ENCODE data around the gene PCDHA9. TPM values are rescaled to one million over a fixed set of nuclear protein-coding genes. Genes with fewer than 3 reads are reported as not detected.
"Not testable (repeated sequence)": the region's sequence is repeated elsewhere in the genome, so short reads cannot be mapped to it uniquely, and the experiment has no call there.

PCDHA9 gene, protein sequence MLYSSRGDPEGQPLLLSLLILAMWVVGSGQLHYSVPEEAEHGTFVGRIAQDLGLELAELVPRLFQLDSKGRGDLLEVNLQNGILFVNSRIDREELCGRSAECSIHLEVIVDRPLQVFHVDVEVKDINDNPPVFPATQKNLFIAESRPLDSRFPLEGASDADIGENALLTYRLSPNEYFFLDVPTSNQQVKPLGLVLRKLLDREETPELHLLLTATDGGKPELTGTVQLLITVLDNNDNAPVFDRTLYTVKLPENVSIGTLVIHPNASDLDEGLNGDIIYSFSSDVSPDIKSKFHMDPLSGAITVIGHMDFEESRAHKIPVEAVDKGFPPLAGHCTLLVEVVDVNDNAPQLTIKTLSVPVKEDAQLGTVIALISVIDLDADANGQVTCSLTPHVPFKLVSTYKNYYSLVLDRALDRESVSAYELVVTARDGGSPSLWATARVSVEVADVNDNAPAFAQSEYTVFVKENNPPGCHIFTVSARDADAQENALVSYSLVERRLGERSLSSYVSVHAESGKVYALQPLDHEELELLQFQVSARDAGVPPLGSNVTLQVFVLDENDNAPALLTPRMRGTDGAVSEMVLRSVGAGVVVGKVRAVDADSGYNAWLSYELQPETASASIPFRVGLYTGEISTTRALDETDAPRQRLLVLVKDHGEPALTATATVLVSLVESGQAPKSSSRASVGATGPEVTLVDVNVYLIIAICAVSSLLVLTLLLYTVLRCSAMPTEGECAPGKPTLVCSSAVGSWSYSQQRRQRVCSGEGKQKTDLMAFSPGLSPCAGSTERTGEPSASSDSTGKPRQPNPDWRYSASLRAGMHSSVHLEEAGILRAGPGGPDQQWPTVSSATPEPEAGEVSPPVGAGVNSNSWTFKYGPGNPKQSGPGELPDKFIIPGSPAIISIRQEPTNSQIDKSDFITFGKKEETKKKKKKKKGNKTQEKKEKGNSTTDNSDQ
- total RNA-seq (2014; rRNA removed), result 0.22 and 0.35 TPM in 2 replicates
- percentile 35 among the genes with signal in this experiment for Bru-seq, nascent RNA
- BruChase-seq, experiment 1, labeled RNA remaining after a 6-hour chase, result percentile 41 among the genes with signal in this experiment
- BruChase-seq, experiment 2, labeled RNA remaining after a 2-hour chase, result percentile 45 among the genes with signal in this experiment
- long read RNA-seq, full-length matches to known transcripts, result 1 of 1 reads
- long read RNA-seq, partial matches to known transcripts, result 0 of 1 reads
- long read RNA-seq, other reads (novel, unspliced or antisense), result 0 of 1 reads

DNA sequence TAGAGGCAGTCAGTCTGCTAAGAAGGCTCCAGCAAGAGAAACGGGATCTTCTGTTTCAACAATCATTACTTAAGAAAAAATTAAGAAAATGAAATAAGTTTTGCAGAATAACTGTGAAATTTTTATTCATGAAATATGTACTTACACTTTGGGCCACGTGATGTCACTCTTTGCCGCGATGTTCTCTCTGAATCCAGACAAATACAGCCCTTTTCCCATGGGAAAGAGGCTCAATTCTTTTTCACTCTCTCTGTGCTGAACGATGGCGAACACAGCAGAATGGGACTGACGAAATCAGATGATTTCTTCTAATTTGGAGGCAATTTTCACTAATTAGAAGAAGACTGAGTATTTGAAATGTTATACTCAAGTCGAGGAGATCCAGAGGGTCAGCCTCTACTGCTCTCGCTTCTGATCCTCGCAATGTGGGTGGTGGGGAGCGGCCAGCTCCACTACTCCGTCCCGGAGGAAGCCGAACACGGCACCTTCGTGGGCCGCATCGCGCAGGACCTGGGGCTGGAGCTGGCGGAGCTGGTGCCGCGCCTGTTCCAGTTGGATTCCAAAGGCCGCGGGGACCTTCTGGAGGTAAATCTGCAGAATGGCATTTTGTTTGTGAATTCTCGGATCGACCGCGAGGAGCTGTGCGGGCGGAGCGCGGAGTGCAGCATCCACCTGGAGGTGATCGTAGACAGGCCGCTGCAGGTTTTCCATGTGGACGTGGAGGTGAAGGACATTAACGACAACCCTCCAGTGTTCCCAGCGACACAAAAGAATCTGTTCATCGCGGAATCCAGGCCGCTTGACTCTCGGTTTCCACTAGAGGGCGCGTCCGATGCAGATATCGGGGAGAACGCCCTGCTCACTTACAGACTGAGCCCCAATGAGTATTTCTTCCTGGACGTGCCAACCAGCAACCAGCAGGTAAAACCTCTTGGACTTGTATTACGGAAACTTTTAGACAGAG is at the start of gene PCDHA9:
Gene PCDHA9 (plus strand): TSS at position 244 of the 964 bp plus-strand sequence. CDS start 114 bp downstream, at position 358.
- H3K4me3 ChIP-seq (ENCODE audit: low read length); H4K20me1 ChIP-seq (ENCODE audit: low read length); H3F3A ChIP-seq (ENCODE audit: low read length, unreplicated experiment); H3K27me3 ChIP-seq (ENCODE audit: low read length); H3K36me3 ChIP-seq (ENCODE audit: low read depth, low read length); POLR2A ChIA-PET (ENCODE audit: unreplicated experiment); ATAC-seq; H3K79me2 ChIP-seq (ENCODE audit: low read length); H2AFZ ChIP-seq (ENCODE audit: low read length); H3K27ac ChIP-seq (ENCODE audit: low read length); H3K9me3 ChIP-seq (ENCODE audit: low read length); H3K4me1 ChIP-seq (ENCODE audit: insufficient read depth, low read length); H3K4me2 ChIP-seq (ENCODE audit: low read length); CTCF ChIA-PET; H3K9me2 ChIP-seq (replicated peaks; ENCODE audit: low read length); H3K9ac ChIP-seq (ENCODE audit: low read length); BruUV-seq (replicated peaks); DNase-seq: not testable (repeated sequence)
- intact Hi-C loops (cut with micrococcal nuclease), result loop anchor here (10.0 kb wide), 1 partner anchor 716 kb away; no protein-coding TSS in a partner anchor

DNA sequence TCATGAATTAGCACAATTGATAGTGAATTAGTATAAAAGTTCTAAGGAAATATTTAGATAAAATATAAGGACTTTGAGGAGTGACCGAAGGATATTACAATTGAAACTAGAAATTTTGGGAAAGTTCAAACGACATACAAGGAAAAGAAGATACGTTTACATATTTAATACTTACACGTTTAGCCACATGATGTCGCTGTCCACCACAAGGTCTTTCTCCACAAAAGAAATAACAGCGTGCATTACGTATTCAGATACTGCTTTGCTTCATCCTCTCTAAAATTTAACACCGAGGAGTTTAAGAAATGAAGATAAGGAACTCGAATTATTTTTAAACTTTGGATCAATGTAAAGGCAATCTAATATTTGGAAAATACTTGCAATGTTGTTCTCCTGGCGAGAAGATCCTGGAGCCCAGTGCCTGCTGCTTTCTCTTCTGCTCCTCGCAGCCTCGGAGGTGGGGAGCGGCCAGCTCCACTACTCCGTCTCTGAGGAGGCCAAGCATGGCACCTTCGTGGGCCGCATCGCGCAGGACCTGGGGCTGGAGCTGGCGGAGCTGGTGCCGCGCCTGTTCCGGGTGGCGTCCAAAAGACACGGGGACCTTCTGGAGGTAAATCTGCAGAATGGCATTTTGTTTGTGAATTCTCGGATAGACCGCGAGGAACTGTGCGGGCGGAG is 47.2 kb upstream of the PCDHA9 start, which contains the start of gene PCDHA3:
Gene PCDHA3 (plus strand): TSS at position 242 of the 678 bp plus-strand sequence.
- no peaks in the 10 kb centered on the region for H3K9me2 ChIP-seq (replicated peaks; ENCODE audit: low read length)
- H4K20me1 ChIP-seq (ENCODE audit: low read length), result no peaks in the 10 kb centered on the region
- no peak within 1 kb of the TSS for H3K4me2 ChIP-seq (ENCODE audit: low read length)
- TF ChIP-seq EZH2phosphoT487 (IDR thresholded peaks at IDR 0.05; ENCODE audit: borderline replicate concordance, low read length) (no peak), EZH2 (IDR thresholded peaks at IDR 0.05; ENCODE audit: low read length, unreplicated experiment) (no peak)
- TF ChIP-seq, protein P1, sequence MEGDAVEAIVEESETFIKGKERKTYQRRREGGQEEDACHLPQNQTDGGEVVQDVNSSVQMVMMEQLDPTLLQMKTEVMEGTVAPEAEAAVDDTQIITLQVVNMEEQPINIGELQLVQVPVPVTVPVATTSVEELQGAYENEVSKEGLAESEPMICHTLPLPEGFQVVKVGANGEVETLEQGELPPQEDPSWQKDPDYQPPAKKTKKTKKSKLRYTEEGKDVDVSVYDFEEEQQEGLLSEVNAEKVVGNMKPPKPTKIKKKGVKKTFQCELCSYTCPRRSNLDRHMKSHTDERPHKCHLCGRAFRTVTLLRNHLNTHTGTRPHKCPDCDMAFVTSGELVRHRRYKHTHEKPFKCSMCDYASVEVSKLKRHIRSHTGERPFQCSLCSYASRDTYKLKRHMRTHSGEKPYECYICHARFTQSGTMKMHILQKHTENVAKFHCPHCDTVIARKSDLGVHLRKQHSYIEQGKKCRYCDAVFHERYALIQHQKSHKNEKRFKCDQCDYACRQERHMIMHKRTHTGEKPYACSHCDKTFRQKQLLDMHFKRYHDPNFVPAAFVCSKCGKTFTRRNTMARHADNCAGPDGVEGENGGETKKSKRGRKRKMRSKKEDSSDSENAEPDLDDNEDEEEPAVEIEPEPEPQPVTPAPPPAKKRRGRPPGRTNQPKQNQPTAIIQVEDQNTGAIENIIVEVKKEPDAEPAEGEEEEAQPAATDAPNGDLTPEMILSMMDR (conservative IDR thresholded peaks at IDR 0.05; ENCODE audit: low read depth, low read length), result no peak
- no peaks in the 10 kb centered on the region for H3K9me3 ChIP-seq (ENCODE audit: low read length)
- H2AFZ ChIP-seq (ENCODE audit: low read length), result no peak within 1 kb of the TSS
- H3K27ac ChIP-seq (ENCODE audit: low read length), result no peak within 1 kb of the TSS
- intact Hi-C loops (cut with micrococcal nuclease), result no loop called here
- ATAC-seq (no peak), DNase-seq (no peak)
- no peak within 1 kb of the TSS for H3K4me3 ChIP-seq (ENCODE audit: low read length)
- H3K9ac ChIP-seq (ENCODE audit: low read length), result no peak within 1 kb of the TSS
- H3F3A ChIP-seq (ENCODE audit: low read length, unreplicated experiment), result no peaks in the 10 kb centered on the region
- no peaks in the 10 kb centered on the region for H3K79me2 ChIP-seq (ENCODE audit: low read length)
- H3K36me3 ChIP-seq (ENCODE audit: low read depth, low read length), result no peaks in the 10 kb centered on the region
- CTCF ChIA-PET, result interaction anchor here (0.5 kb wide), 1 partner anchor 40 kb away, joined by 4 read pairs; the partner anchor contains the start of gene PCDHA8
- H3K4me1 ChIP-seq (ENCODE audit: insufficient read depth, low read length), result no peaks in the 10 kb centered on the region
- H3K27me3 ChIP-seq (ENCODE audit: low read length), result no peaks in the 10 kb centered on the region
- POLR2A ChIA-PET (ENCODE audit: unreplicated experiment), result no interaction called here
- BruUV-seq (replicated peaks), result no TSS peak
